LNCaP clone FGC (cell line): Measurements from ENCODE around the gene PLPP2.

Source experiments
- DNase-seq: peaks from one replicate; pipeline ENCODE4 v3.0.0-alpha.2; 2011; ENCODE audit warnings: low read depth
- H3K4me3 ChIP-seq: 2 replicates; pipeline ENCODE4 v1.5.1; 2011; ENCODE audit warnings: mild to moderate bottlenecking, low read depth, low read length, control low read depth
- TF ChIP-seq, protein P1 (sequence below): IDR thresholded peaks from 2 replicates; pipeline ENCODE4 v1.5.1; 2012; ENCODE audit warnings: mild to moderate bottlenecking; ENCODE audit not compliant: control insufficient read depth, insufficient read depth; ENCODE audit errors: extremely low read depth

Gene PLPP2

DNA sequence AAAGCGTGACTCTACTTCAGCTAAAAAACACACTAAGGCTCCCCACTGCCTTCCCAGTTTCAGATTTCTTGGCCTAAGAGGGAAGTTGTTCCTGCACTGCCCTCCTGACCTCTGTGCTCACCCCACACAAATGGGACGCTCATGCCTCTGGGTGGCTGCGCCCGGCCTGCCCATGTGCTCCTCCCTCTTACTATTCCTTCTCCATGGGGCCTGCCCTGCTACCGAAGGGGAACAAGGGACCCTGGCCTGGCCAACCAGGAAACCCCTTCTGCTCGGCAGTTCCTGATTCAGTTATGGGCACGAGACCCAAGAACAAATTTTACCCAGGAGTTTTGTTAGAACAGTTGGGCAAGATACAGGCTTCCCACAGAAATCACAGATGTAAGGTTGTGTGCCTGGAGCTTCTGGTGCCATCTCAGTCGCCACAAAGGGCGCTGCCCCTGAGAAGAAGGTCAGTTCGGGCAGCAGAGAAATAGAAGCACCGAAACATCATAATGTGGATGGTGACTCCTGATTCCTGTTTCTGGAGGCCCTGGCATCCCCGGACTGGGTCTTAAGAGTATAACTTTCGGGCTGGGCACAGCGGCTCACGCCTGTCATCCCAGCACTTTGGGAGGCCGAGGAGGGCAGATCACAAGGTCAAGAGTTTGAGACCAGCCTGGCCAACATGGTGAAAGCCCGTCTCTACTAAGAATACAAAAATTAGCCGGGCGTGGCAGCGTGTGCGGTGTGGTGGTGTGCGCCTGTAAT, 5.4 kb upstream of the PLPP2 start:
- TF ChIP-seq, protein P1, sequence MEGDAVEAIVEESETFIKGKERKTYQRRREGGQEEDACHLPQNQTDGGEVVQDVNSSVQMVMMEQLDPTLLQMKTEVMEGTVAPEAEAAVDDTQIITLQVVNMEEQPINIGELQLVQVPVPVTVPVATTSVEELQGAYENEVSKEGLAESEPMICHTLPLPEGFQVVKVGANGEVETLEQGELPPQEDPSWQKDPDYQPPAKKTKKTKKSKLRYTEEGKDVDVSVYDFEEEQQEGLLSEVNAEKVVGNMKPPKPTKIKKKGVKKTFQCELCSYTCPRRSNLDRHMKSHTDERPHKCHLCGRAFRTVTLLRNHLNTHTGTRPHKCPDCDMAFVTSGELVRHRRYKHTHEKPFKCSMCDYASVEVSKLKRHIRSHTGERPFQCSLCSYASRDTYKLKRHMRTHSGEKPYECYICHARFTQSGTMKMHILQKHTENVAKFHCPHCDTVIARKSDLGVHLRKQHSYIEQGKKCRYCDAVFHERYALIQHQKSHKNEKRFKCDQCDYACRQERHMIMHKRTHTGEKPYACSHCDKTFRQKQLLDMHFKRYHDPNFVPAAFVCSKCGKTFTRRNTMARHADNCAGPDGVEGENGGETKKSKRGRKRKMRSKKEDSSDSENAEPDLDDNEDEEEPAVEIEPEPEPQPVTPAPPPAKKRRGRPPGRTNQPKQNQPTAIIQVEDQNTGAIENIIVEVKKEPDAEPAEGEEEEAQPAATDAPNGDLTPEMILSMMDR, result no peak
- DNase-seq, result no peak
- no peak overlapping the region for H3K4me3 ChIP-seq

DNA sequence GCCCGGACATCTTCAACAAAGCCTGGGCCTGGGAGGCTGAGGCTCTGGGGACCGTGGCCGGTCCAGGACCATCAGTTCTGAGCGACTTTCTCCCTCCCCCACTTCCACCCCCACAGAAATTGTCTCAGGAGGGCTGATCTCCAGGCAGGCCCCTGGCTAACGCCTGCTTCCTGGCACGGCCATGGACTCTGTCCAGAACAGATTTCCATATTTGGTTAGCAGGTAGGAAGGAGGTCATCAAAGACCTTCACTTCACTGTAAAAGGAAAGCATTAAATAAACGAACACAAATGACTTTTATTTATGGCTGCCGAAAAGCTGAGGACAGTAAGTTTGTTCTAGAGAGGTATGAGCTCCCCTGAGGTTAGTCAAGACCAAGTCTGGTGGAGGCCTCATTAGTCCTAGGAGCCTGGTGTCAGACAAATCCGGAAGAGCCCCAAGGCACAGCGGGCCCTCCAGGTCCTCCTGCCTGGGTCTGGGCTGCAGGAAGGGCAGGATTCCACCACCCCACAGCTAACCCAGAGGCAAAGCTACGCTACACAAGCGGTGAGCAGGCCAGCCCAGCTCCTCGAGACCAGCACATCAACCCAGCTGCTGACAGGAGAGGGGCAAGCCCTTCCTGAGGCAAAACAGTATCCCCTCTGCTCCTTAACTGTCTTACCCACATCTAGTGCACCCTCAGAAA, 4.6 kb upstream of the PLPP2 start:
- no peak overlapping the region for H3K4me3 ChIP-seq
- TF ChIP-seq, protein P1, result no peak
- no peak for DNase-seq

DNA sequence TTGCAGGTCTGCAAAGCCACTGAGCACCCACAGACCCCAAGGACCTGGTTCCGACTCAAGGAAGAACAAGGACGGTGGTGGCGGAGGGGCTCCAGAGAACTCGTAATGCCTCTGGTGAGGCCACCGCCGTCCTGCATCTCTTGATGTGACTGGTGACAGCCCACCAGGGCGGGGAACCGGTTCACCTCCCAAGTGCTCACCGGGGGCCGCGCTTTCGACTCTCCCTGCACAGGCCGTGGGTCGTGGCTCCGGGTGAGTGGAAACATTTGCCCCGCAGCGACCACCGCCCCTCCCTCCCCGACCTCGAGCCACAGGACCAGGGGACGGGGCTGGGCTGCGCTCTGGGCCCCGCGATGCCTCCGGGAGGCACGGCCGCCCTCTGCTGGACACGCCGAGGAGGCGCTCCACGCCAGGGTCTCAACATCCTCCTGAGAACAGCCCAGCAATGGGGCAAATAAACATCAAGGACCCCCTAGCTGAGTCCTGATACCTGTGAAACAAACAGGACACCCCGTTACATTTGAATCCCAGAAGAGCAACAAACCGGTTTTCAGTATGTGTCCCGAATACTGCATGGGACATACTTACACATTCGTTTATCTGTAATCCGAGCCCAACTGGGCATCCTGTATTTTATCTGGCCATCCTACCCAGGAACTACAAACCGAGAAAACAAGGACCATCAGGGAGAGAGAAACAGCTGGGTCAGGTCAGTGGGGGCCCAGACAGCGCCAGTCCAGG, 3.9 kb upstream of the PLPP2 start:
- H3K4me3 ChIP-seq, result no peak overlapping the region
- DNase-seq, result no peak
- TF ChIP-seq, protein P1, result peak; percentile 8; the same call in 1 of the 2 replicates

DNA sequence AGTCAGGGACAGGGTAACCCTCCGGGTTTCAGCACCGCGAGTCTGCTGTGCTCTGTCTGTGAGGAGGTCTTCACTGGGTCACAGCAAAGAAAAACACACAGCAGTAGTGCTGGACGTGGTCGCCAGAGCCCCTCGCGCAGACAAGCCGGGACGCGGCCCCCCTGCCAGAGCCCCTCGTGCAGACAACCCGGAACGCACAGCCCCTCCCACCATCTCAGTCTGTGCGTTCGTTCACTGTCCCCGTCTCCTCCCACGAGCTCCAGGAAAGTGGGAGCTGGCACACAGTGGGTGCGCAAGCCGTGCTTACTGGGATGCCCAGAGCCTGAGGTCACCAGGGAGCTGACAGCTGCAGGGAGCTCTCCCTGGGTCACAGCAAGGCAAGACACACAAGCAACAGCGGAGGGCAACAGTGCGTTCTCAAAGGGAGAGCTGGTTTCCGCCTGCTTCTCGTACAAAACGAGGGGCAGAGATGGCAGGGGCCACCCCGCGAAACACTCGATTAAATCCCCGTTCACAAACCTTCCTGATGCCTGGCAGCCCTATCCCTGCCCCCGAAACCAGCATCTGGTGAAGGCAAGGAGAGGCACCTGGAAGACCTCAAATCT, 3.2 kb upstream of the PLPP2 start:
- no peak overlapping the region for H3K4me3 ChIP-seq
- TF ChIP-seq, protein P1, result no peak
- DNase-seq, result no peak

DNA sequence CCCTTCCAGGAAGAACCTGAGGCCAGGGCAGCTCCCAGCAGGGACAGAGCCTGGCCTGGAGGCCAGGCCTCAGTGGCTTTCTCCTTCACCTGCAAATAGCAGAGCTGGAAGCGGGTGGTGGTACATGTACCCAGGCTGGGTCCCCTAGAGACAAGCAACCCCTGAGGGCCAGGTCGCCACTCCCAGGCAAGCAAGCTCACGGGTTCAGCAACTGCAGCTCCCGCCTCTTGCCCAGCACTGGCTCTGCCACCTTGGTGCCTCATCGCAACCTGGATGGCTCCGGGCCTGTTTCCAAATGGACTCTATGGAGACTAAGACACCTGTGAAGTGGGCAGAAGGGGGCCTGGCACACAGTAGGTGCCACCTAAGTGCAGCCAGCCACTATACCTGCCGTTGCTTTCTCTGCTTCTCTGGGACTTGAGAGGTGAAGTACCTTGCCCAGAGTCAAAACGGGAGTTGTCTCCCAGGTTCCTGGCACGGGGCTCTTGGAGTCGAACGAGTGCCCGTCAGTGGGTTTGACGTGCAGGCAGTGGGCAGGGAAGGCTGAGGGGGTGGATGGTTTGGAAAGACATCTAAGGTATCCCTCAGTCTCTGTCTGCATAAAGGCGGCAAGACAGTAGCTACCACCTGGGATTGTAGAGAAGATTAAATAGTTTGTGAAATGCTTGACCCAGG, 2.4 kb upstream of the PLPP2 start:
- DNase-seq, result no peak
- TF ChIP-seq, protein P1, result no peak
- H3K4me3 ChIP-seq, result no peak overlapping the region

DNA sequence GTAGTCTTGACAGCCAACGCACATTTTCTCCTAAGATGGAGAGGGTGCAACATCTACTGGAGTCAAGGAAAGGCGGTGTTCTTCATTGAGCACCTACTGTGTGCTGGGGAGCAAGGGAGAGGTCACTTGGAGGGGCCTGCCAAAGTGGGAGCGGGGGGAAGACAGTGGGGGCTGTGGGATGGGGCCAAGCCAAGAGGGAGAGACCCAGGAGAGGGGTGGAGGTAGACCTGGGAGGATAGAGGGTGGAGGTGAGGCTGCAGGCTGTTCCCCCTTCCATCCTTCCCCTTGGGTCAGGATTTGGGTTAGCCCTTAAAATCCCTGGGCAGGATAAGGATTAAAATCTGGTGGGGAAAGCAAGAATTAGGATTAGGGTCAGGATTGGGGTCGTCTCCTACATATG, 1.7 kb upstream of the PLPP2 start:
- TF ChIP-seq, protein P1, result no peak
- H3K4me3 ChIP-seq, result no peak overlapping the region
- DNase-seq, result no peak
